GM23338 (cell line): ENCODE results near the gene UBE3C. TPM values are rescaled to one million over a fixed set of nuclear protein-coding genes. Genes with fewer than 3 reads are reported as not detected.

Source experiments
- ATAC-seq: fragments of 200-7000 bp; cut with Tn5 transposase; 3 replicates; pipeline ENCODE4 v1.9.1; 2020
- DNase-seq: peaks from one replicate; pipeline ENCODE4 v3.0.0-alpha.2; 2015; ENCODE audit warnings: low spot score
- H2AFZ ChIP-seq: fragments of 200-600 bp; sonication (generic); 2 replicates; pipeline ENCODE4 v1.8.0; 2016; ENCODE audit warnings: antibody characterized with exemption, mild to moderate bottlenecking, moderate library complexity
- H3F3A ChIP-seq: fragments of 200-600 bp; sonication (generic); replicated peaks from 2 replicates; pipeline ENCODE4 v1.8.0; 2017; ENCODE audit warnings: antibody characterized with exemption, mixed run types, low read depth
- H3K27ac ChIP-seq: fragments of 200-600 bp; sonication (generic); 2 replicates; pipeline ENCODE4 v1.6.1; 2016; ENCODE audit warnings: low read depth
- H3K27me3 ChIP-seq: fragments of 200-600 bp; sonication (generic); 2 replicates; pipeline ENCODE4 v1.8.0; 2016; ENCODE audit warnings: mild to moderate bottlenecking, mixed run types, moderate library complexity; ENCODE audit not compliant: insufficient read depth
- H3K36me3 ChIP-seq: fragments of 200-600 bp; sonication (generic); 2 replicates; pipeline ENCODE4 v1.8.0; 2016; ENCODE audit warnings: mild to moderate bottlenecking; ENCODE audit not compliant: insufficient read depth
- H3K4me1 ChIP-seq: fragments of 200-600 bp; sonication (generic); 2 replicates; pipeline ENCODE4 v1.8.0; 2016; ENCODE audit warnings: mild to moderate bottlenecking, moderate library complexity; ENCODE audit not compliant: insufficient read depth
- H3K4me2 ChIP-seq: fragments of 200-600 bp; sonication (generic); 2 replicates; pipeline ENCODE4 v1.7.1; 2017; ENCODE audit warnings: mixed run types
- H3K4me3 ChIP-seq: fragments of 200-600 bp; sonication (generic); 2 replicates; pipeline ENCODE4 v1.6.1; 2016; ENCODE audit warnings: mixed run types
- H3K79me2 ChIP-seq: fragments of 200-600 bp; sonication (generic); replicated peaks from 2 replicates; pipeline ENCODE4 v1.8.0; 2017; ENCODE audit warnings: mild to moderate bottlenecking; ENCODE audit not compliant: insufficient read depth
- H3K9me2 ChIP-seq: fragments of 200-600 bp; sonication (generic); 2 replicates; pipeline ENCODE4 v1.8.0; 2017; ENCODE audit not compliant: insufficient read depth
- H4K20me1 ChIP-seq: fragments of 200-600 bp; sonication (generic); replicated peaks from 2 replicates; pipeline ENCODE4 v1.8.0; 2017; ENCODE audit warnings: mild to moderate bottlenecking; ENCODE audit not compliant: insufficient read depth
- H3K27ac Mint-ChIP-seq: 2 replicates; pipeline ENCODE4 v1.8.0; 2020; ENCODE audit warnings: inconsistent platforms, mild to moderate bottlenecking, moderate library complexity, mixed read lengths
- H3K27me3 Mint-ChIP-seq: 3 replicates; pipeline ENCODE4 v1.8.0; 2022; ENCODE audit warnings: low read depth, mild to moderate bottlenecking, moderate library complexity, mixed read lengths, inconsistent platforms; ENCODE audit not compliant: insufficient read depth, poor library complexity
- H3K36me3 Mint-ChIP-seq: 3 replicates; pipeline ENCODE4 v1.8.0; 2021; ENCODE audit warnings: low read depth, mild to moderate bottlenecking, inconsistent platforms, moderate library complexity, mixed read lengths
- H3K4me1 Mint-ChIP-seq: 3 replicates; pipeline ENCODE4 v1.8.0; 2020; ENCODE audit warnings: mild to moderate bottlenecking, inconsistent platforms, mixed read lengths
- H3K4me3 Mint-ChIP-seq: 3 replicates; pipeline ENCODE4 v1.8.0; 2021; ENCODE audit warnings: moderate library complexity, mild to moderate bottlenecking, inconsistent platforms, mixed read lengths
- H3K9me3 Mint-ChIP-seq: 3 replicates; pipeline ENCODE4 v1.8.0; 2020; ENCODE audit warnings: moderate library complexity, mild to moderate bottlenecking, inconsistent platforms, mixed read lengths
- CREB1 ChIP-seq: fragments of 250-450 bp; sonication (Bioruptor Pico); IDR thresholded peaks from 2 replicates; pipeline ENCODE4 v1.5.0; 2020; ENCODE audit warnings: low read depth, mild to moderate bottlenecking, moderate library complexity
- ETS1 ChIP-seq: IDR thresholded peaks from 2 replicates; pipeline ENCODE4 v1.6.1; 2016; ENCODE audit warnings: antibody characterized with exemption
- EZH2 ChIP-seq: fragments of 200-600 bp; sonication (generic); IDR thresholded peaks from one replicate; pipeline ENCODE4 v1.8.0; 2017; ENCODE audit warnings: antibody characterized with exemption, mild to moderate bottlenecking, low read depth; ENCODE audit not compliant: unreplicated experiment
- EZH2phosphoT487 ChIP-seq: fragments of 200-600 bp; sonication (generic); IDR thresholded peaks from one replicate; pipeline ENCODE4 v1.8.1; 2018; ENCODE audit warnings: antibody characterized with exemption; ENCODE audit not compliant: unreplicated experiment
- JUNB ChIP-seq: IDR thresholded peaks from one replicate; pipeline ENCODE4 v1.6.1; 2016; ENCODE audit warnings: antibody characterized with exemption; ENCODE audit not compliant: unreplicated experiment
- NANOG ChIP-seq: IDR thresholded peaks from 2 replicates; pipeline ENCODE4 v1.6.1; 2016; ENCODE audit warnings: antibody characterized with exemption, borderline replicate concordance
- POLR2AphosphoS5 ChIP-seq: IDR thresholded peaks from 2 replicates; pipeline ENCODE4 v1.6.1; 2016; ENCODE audit warnings: antibody characterized with exemption, low read depth
- STAT1 ChIP-seq: IDR thresholded peaks from one replicate; pipeline ENCODE4 v1.6.1; 2016; ENCODE audit warnings: antibody characterized with exemption; ENCODE audit not compliant: unreplicated experiment
- ZNF114 ChIP-seq: fragments of 250-450 bp; sonication (Bioruptor Pico); IDR thresholded peaks from 2 replicates; pipeline ENCODE4 v1.5.0; 2020; ENCODE audit warnings: mild to moderate bottlenecking, moderate library complexity
- ZNF331 ChIP-seq: fragments of 250-450 bp; sonication (Bioruptor Pico); IDR thresholded peaks from 2 replicates; pipeline ENCODE4 v1.5.0; 2020; ENCODE audit warnings: low read depth, mild to moderate bottlenecking, moderate library complexity
- ZNF462 ChIP-seq: fragments of 250-450 bp; sonication (Bioruptor Pico); IDR thresholded peaks from 2 replicates; pipeline ENCODE4 v1.5.0; 2020; ENCODE audit warnings: mild to moderate bottlenecking, moderate library complexity
- polyA plus RNA-seq: library from polyadenylated mRNA; unstranded; fragments of >200 nt; fragmentation: Nextera tagmentation; extraction: Ambion mirVana; gene quantifications from 2 replicates; pipeline ENCODE4 v1.2.1, GENCODE V29; 2016
- total RNA-seq: library from RNA; depleted of rRNA; stranded (reverse); fragments of >200 nt; shearing (Covaris generic); gene quantifications from 2 replicates; pipeline ENCODE4 v1.2.3, GENCODE V29; 2014
- TF ChIP-seq, protein P1 (sequence below): IDR thresholded peaks from one replicate; pipeline ENCODE4 v1.6.1; 2018; ENCODE audit warnings: antibody characterized with exemption; ENCODE audit not compliant: unreplicated experiment
- TF ChIP-seq, protein P2 (sequence below), 2 experiments: fragments of 200-600 bp in 1 of 2; sonication (generic) in 1 of 2; conservative IDR thresholded peaks; 2 replicates each; pipeline versions ENCODE4 v1.5.1 to v1.6.1; 2016 to 2017; ENCODE audit warnings: antibody characterized with exemption in 2 of 2, low read depth in 2 of 2, mild to moderate bottlenecking in 2 of 2, moderate library complexity in 1 of 2

Gene UBE3C
- total and polyA plus RNA-seq, 2 experiments from 2014 or later, result 16.8 to 76.9 TPM

DNA sequence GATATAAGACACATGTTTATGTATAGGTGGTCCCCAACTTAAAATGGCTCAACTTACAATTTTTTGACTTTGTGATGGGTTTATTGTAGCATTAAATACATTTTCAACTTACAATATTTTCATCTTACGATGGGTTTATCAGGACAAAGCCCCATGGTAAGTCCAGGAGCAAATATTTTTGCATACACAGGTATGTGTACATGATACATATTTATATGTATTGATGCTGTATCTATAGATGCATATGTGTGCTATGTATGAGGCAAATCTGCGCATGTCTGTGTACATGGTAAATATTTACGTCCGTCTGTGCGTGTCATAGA lies 664 bp upstream of the UBE3C start:
- Histone ChIP-seq H2AFZ (peak overlapping the region; percentile 29; the same call in 1 of the 2 replicates), H3K27ac (peak overlapping the region; percentile 68)
- peaks cover 25% of the 10 kb centered on the region for H3K36me3 Mint-ChIP-seq

More for the DNA sequence above, 664 bp upstream of the UBE3C start:
- Mint-ChIP-seq H3K4me3 (peak overlapping the region; percentile 70), H3K27me3 (peaks cover 4% of the 10 kb centered on the region), H3K9me3 (no peaks in the 10 kb centered on the region), H3K4me1 (peaks cover 31% of the 10 kb centered on the region), H3K27ac (0 out of 2 replicates have a peak overlapping the region, but pooled peaks have one; percentile 77)
- 0 out of 2 replicates have a peak, but pooled peaks cover 4% of the 10 kb centered on the region for H3F3A ChIP-seq
- ATAC-seq (no peak), DNase-seq (no peak)
- H3K4me3 ChIP-seq, result peak overlapping the region; percentile 57
- peaks cover 14% of the 10 kb centered on the region for H3K4me1 ChIP-seq
- peak overlapping the region; percentile 70 for H3K4me2 ChIP-seq
- H3K27me3 ChIP-seq, result no peaks in the 10 kb centered on the region
- peaks cover 34% of the 10 kb centered on the region for H4K20me1 ChIP-seq
- peaks cover 5% of the 10 kb centered on the region; the same call in 1 of the 2 replicates for H3K36me3 ChIP-seq
- TF ChIP-seq ETS1, result no peak
- TF ChIP-seq STAT1, result no peak
- TF ChIP-seq, protein P1, sequence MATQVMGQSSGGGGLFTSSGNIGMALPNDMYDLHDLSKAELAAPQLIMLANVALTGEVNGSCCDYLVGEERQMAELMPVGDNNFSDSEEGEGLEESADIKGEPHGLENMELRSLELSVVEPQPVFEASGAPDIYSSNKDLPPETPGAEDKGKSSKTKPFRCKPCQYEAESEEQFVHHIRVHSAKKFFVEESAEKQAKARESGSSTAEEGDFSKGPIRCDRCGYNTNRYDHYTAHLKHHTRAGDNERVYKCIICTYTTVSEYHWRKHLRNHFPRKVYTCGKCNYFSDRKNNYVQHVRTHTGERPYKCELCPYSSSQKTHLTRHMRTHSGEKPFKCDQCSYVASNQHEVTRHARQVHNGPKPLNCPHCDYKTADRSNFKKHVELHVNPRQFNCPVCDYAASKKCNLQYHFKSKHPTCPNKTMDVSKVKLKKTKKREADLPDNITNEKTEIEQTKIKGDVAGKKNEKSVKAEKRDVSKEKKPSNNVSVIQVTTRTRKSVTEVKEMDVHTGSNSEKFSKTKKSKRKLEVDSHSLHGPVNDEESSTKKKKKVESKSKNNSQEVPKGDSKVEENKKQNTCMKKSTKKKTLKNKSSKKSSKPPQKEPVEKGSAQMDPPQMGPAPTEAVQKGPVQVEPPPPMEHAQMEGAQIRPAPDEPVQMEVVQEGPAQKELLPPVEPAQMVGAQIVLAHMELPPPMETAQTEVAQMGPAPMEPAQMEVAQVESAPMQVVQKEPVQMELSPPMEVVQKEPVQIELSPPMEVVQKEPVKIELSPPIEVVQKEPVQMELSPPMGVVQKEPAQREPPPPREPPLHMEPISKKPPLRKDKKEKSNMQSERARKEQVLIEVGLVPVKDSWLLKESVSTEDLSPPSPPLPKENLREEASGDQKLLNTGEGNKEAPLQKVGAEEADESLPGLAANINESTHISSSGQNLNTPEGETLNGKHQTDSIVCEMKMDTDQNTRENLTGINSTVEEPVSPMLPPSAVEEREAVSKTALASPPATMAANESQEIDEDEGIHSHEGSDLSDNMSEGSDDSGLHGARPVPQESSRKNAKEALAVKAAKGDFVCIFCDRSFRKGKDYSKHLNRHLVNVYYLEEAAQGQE, result no peak
- no peak for TF ChIP-seq EZH2
- TF ChIP-seq ZNF462, result no peak
- TF ChIP-seq JUNB, result no peak
- no peak for TF ChIP-seq POLR2AphosphoS5
- TF ChIP-seq CREB1 (CRISPR knock-in tag), result no peak
- no peak for TF ChIP-seq EZH2phosphoT487
- TF ChIP-seq ZNF331 (CRISPR knock-in tag), result no peak
- TF ChIP-seq NANOG, result no peak
- TF ChIP-seq, protein P2, sequence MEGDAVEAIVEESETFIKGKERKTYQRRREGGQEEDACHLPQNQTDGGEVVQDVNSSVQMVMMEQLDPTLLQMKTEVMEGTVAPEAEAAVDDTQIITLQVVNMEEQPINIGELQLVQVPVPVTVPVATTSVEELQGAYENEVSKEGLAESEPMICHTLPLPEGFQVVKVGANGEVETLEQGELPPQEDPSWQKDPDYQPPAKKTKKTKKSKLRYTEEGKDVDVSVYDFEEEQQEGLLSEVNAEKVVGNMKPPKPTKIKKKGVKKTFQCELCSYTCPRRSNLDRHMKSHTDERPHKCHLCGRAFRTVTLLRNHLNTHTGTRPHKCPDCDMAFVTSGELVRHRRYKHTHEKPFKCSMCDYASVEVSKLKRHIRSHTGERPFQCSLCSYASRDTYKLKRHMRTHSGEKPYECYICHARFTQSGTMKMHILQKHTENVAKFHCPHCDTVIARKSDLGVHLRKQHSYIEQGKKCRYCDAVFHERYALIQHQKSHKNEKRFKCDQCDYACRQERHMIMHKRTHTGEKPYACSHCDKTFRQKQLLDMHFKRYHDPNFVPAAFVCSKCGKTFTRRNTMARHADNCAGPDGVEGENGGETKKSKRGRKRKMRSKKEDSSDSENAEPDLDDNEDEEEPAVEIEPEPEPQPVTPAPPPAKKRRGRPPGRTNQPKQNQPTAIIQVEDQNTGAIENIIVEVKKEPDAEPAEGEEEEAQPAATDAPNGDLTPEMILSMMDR (conservative IDR thresholded peaks at IDR 0.05; ENCODE audit: low read depth in 2 of 2), result no peak
- no peak for TF ChIP-seq ZNF114
- H3K79me2 ChIP-seq, result peaks cover 40% of the 10 kb centered on the region
- no peaks in the 10 kb centered on the region for H3K9me2 ChIP-seq
